Activated T-cell treated with anti-CD3 and anti-CD28 coated beads, Interleukin-2, amount 50 U/mL, for 72 hours (primary cell): ENCODE data around the gene ZC3H15. TPM values are rescaled to one million over a fixed set of nuclear protein-coding genes. Genes with fewer than 3 reads are reported as not detected.
"Not testable (repeated sequence)": the region's sequence is repeated elsewhere in the genome, so short reads cannot be mapped to it uniquely, and the experiment has no call there.

ENCODE experiments used
- ATAC-seq, 2 donors: fragments of 150-1000 bp; cut with Tn5 transposase; replicated peaks in 1 of 2; 2 replicates each; pipeline ENCODE4 v1.10.0; 2021; ENCODE audit warnings: moderate library complexity in 2 of 2, mild to moderate bottlenecking in 1 of 2
- DNase-seq, 2 donors: peaks; one replicate each; pipeline ENCODE4 v3.0.0; 2021 to 2022; ENCODE audit warnings: mixed read lengths in 1 of 2
- H3K27ac Mint-ChIP-seq: one replicate; pipeline ENCODE4 v1.8.0; 2022; ENCODE audit warnings: mild to moderate bottlenecking, moderate library complexity, mixed read lengths
- H3K27me3 Mint-ChIP-seq: one replicate; pipeline ENCODE4 v1.8.0; 2022; ENCODE audit warnings: low read depth, mixed read lengths
- H3K36me3 Mint-ChIP-seq, 2 donors: one replicate each; pipeline ENCODE4 v1.8.0; 2022; ENCODE audit warnings: mixed read lengths in 2 of 2, mild to moderate bottlenecking in 1 of 2; ENCODE audit not compliant: insufficient read depth in 2 of 2
- H3K4me1 Mint-ChIP-seq: one replicate; pipeline ENCODE4 v1.8.0; 2022; ENCODE audit warnings: low read depth, mixed read lengths
- H3K4me3 Mint-ChIP-seq, 2 donors: one replicate each; pipeline ENCODE4 v1.8.0; 2022; ENCODE audit warnings: mild to moderate bottlenecking in 2 of 2, mixed read lengths in 2 of 2, moderate library complexity in 2 of 2
- H3K9me3 Mint-ChIP-seq, 2 donors: one replicate each; pipeline ENCODE4 v1.8.0; 2022; ENCODE audit warnings: mixed read lengths in 2 of 2
- total RNA-seq, 2 donors: library from RNA; stranded (reverse); gene quantifications; one replicate each; pipeline ENCODE4 v1.2.3, GENCODE V29; 2022

The ZC3H15 gene
- total RNA-seq, result 10 to 100 TPM; 71.8 to 76.0 TPM

GRCh38 chr2:186485871-186486650, at the start of gene ZC3H15:
ZC3H15 (plus strand) TSS chr2:186486260; CDS start chr2:186486383, 123 bp downstream.
- peak within 1 kb of the TSS; percentile 93 for H3K27ac Mint-ChIP-seq
- peak within 1 kb of the TSS; percentile 97 for H3K4me3 Mint-ChIP-seq
- ATAC-seq (peak; percentile 92 to 93), DNase-seq (peak; percentile 96 to 97)
- H3K9me3 Mint-ChIP-seq, result no peaks in the 10 kb centered on the region
- no peaks in the 10 kb centered on the region for H3K27me3 Mint-ChIP-seq
- H3K36me3 Mint-ChIP-seq, result peaks cover 2 to 8% of the 10 kb centered on the region in 2 donors
- H3K4me1 Mint-ChIP-seq, result peaks cover 64% of the 10 kb centered on the region

GRCh38 chr2:186437719-186438118, 48.3 kb upstream of the ZC3H15 start:
- Mint-ChIP-seq H3K36me3 (peaks cover 2 to 6% of the 10 kb centered on the region in 2 donors), H3K4me1 (no peaks in the 10 kb centered on the region), H3K27me3 (no peaks in the 10 kb centered on the region), H3K27ac (no peak overlapping the region), H3K4me3 (no peak overlapping the region), H3K9me3 (peaks cover 0 to 2% of the 10 kb centered on the region in 2 donors)
- no peak for ATAC-seq
- no peak for DNase-seq

GRCh38 chr2:186439673-186440095, 46.4 kb upstream of the ZC3H15 start:
- H3K27ac Mint-ChIP-seq, result not testable (repeated sequence)

DNA sequence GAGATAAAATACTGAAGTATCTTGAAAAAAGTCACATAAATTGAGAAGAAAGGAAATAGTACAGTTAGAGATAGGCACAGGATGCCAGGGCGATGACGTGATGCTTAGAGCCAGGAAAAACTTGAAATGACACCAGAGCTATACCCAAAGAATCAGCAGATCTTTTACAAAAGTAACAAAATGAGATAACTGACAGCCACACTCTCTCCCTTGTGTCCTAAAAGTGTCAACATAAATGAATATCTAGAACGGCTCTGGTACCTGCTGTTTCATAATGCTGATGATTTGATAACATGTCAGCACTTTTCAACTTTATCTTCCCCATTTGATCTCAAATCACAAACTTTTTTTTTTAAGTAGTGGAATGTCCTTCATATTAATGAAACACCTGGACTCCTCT, 45.6 kb upstream of the ZC3H15 start:
- no peak for DNase-seq
- Mint-ChIP-seq H3K4me3 (no peak overlapping the region), H3K27me3 (no peaks in the 10 kb centered on the region), H3K36me3 (peaks cover 2 to 3% of the 10 kb centered on the region in 2 donors), H3K27ac (no peak overlapping the region), H3K9me3 (peaks cover 0 to 2% of the 10 kb centered on the region in 2 donors), H3K4me1 (no peaks in the 10 kb centered on the region)
- no peak for ATAC-seq

More at GRCh38 chr2:186439673-186440095, 46.4 kb upstream of the ZC3H15 start:
- ATAC-seq, H3K36me3 Mint-ChIP-seq, H3K4me1 Mint-ChIP-seq, H3K27me3 Mint-ChIP-seq, DNase-seq, H3K4me3 Mint-ChIP-seq, H3K9me3 Mint-ChIP-seq: not testable (repeated sequence)

DNA sequence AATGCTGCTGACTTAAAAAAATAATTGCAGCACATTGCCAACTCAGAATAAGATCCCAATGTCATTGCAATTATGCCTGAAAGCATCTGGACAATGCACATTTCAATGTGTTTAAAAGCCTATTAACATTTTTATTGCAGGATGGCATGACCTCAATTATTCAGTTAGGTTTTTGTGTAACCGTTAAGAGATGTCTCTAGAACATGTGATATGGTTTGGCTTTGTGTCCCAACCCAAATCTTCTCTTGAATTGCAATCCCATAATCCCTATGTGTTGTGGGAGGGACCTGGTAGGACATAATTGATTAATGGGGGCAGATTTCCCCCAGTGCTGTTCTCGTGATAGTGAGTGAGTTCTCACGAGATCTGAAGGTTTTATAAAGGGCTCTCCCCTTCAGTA, 43.2 kb upstream of the ZC3H15 start:
- peaks cover 0 to 2% of the 10 kb centered on the region in 2 donors for H3K9me3 Mint-ChIP-seq
- H3K4me1 Mint-ChIP-seq, result no peaks in the 10 kb centered on the region
- no peak for DNase-seq
- no peak for ATAC-seq
- no peak overlapping the region for H3K4me3 Mint-ChIP-seq
- no peaks in the 10 kb centered on the region for H3K27me3 Mint-ChIP-seq
- H3K27ac Mint-ChIP-seq, result no peak overlapping the region
- peaks cover 2 to 3% of the 10 kb centered on the region in 2 donors for H3K36me3 Mint-ChIP-seq

- H3K27ac Mint-ChIP-seq, result no peak overlapping the region
- H3K9me3 Mint-ChIP-seq, result peaks cover 0 to 1% of the 10 kb centered on the region in 2 donors
- DNase-seq (no peak), ATAC-seq (no peak)
- no peak overlapping the region for H3K4me3 Mint-ChIP-seq
- H3K36me3 Mint-ChIP-seq, result peaks cover under 1 to 3% of the 10 kb centered on the region in 2 donors
- H3K27me3 Mint-ChIP-seq, result no peaks in the 10 kb centered on the region
- H3K4me1 Mint-ChIP-seq, result no peaks in the 10 kb centered on the region
Observed at GRCh38 chr2:186443851-186444250, 42.2 kb upstream of the ZC3H15 start.

- no peaks in the 10 kb centered on the region for H3K27me3 Mint-ChIP-seq
- H3K9me3 Mint-ChIP-seq, result no peaks in the 10 kb centered on the region
- no peak for ATAC-seq
- H3K4me1 Mint-ChIP-seq, result no peaks in the 10 kb centered on the region
- no peak overlapping the region for H3K27ac Mint-ChIP-seq
- no peak for DNase-seq
- no peak overlapping the region for H3K4me3 Mint-ChIP-seq
- no peaks in the 10 kb centered on the region for H3K36me3 Mint-ChIP-seq
Observed at GRCh38 chr2:186445506-186445905, 40.6 kb upstream of the ZC3H15 start.

DNA sequence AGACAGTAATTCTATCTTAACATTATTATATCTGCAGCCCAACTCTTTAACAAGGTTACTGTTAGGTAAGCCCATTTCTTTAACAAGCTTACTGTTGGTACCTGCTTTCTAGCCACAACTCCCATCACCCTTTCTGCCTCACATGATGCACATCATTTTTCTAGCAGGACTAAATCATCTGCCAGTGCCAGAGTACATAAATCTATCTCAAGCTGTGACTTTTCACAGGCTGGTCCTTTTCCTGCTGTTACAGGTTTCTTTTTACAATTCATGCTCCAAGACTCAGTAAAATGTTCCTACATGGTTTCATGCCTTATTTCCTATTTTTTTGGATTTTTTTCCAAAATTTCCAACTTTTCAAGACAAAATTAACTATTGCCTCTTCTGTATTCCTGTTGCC, 30.4 kb upstream of the ZC3H15 start:
- no peaks in the 10 kb centered on the region for H3K4me1 Mint-ChIP-seq
- H3K27ac Mint-ChIP-seq, result no peak overlapping the region
- H3K36me3 Mint-ChIP-seq, result no peaks in the 10 kb centered on the region
- DNase-seq (no peak), ATAC-seq (no peak)
- no peak overlapping the region for H3K4me3 Mint-ChIP-seq
- no peaks in the 10 kb centered on the region for H3K9me3 Mint-ChIP-seq
- H3K27me3 Mint-ChIP-seq, result no peaks in the 10 kb centered on the region

- Mint-ChIP-seq H3K27ac (no peak overlapping the region), H3K36me3 (no peaks in the 10 kb centered on the region), H3K4me1 (no peaks in the 10 kb centered on the region), H3K4me3 (no peak overlapping the region), H3K9me3 (no peaks in the 10 kb centered on the region), H3K27me3 (no peaks in the 10 kb centered on the region)
- no peak for DNase-seq
- ATAC-seq, result no peak
Observed at GRCh38 chr2:186456941-186457340, 29.1 kb upstream of the ZC3H15 start.

DNA sequence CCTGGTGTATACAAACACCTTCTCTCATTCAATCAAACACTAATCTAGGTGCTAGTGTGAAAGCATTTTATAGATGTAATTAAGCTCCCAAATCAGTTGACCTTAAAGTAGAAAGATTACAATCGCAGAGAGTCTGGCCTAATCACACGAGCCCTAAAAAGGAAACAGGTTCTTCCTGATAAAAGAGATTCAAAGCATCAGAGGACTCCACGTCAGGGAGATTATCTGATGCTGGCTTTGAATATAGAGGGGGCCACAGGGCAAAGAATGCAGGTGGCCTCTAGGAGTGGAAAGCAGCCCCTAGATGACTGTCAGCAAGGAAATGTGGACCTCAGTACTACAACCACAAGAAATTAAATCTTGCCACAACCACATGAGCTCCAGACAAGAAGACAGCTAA, 28.2 kb upstream of the ZC3H15 start:
- peaks cover 2% of the 10 kb centered on the region for H3K4me1 Mint-ChIP-seq
- no peak overlapping the region for H3K27ac Mint-ChIP-seq
- no peak overlapping the region for H3K4me3 Mint-ChIP-seq
- DNase-seq (no peak), ATAC-seq (no peak)
- H3K9me3 Mint-ChIP-seq, result no peaks in the 10 kb centered on the region
- H3K27me3 Mint-ChIP-seq, result no peaks in the 10 kb centered on the region
- no peaks in the 10 kb centered on the region for H3K36me3 Mint-ChIP-seq

- ATAC-seq (no peak), DNase-seq (no peak)
- Mint-ChIP-seq H3K27ac (no peak overlapping the region), H3K4me3 (no peak overlapping the region), H3K27me3 (no peaks in the 10 kb centered on the region), H3K4me1 (peaks cover 8% of the 10 kb centered on the region), H3K9me3 (no peaks in the 10 kb centered on the region), H3K36me3 (no peaks in the 10 kb centered on the region)
Observed at GRCh38 chr2:186459009-186459408, 27.1 kb upstream of the ZC3H15 start.

DNA sequence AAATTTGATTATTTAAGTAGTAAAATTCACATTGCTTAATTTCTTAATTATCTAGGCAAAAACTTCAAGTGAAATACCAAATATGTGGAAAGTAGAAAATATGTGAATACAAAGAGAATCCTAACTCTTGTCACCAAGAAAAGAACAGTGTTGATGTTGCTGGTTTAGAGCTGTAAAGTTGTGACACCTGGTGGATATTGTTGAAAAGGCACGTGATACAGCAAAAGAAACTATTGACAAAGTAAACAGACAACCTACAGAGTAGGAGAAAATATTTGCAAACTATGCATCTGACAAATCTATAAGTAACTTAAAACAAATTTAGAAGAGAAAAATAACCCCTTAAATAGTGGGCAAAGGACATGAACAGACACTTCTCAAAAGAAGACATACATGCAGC, 25.6 kb upstream of the ZC3H15 start:
- no peak for ATAC-seq
- peaks cover 8% of the 10 kb centered on the region for H3K4me1 Mint-ChIP-seq
- no peak overlapping the region for H3K27ac Mint-ChIP-seq
- no peak overlapping the region for H3K4me3 Mint-ChIP-seq
- no peaks in the 10 kb centered on the region for H3K9me3 Mint-ChIP-seq
- H3K27me3 Mint-ChIP-seq, result no peaks in the 10 kb centered on the region
- no peaks in the 10 kb centered on the region for H3K36me3 Mint-ChIP-seq
- no peak for DNase-seq

DNA sequence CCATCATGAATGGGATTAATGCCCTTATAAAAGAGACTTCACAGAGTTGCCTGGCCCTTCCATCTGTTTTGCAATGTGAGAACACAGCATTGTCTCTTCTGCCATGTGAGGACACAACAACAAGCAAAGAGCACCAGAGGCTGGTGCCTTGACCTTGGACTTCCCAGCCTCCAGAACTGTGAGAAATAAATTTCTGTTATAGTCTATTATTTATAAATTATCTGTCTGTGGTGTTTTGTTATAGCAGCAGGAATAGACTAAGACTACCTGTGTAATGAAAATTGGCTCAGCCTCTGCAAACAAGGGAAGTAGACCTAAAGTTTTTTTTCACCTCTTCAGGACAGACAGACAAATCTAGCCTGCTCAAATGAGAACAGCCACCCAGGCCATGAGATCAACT, 19.3 kb upstream of the ZC3H15 start:
- DNase-seq (no peak), ATAC-seq (no peak)
- H3K27ac Mint-ChIP-seq, result no peak overlapping the region
- no peaks in the 10 kb centered on the region for H3K27me3 Mint-ChIP-seq
- H3K4me3 Mint-ChIP-seq, result no peak overlapping the region
- H3K36me3 Mint-ChIP-seq, result peaks cover 3 to 7% of the 10 kb centered on the region in 2 donors
- peaks cover 0 to 6% of the 10 kb centered on the region in 2 donors for H3K9me3 Mint-ChIP-seq
- H3K4me1 Mint-ChIP-seq, result peaks cover 8% of the 10 kb centered on the region

DNA sequence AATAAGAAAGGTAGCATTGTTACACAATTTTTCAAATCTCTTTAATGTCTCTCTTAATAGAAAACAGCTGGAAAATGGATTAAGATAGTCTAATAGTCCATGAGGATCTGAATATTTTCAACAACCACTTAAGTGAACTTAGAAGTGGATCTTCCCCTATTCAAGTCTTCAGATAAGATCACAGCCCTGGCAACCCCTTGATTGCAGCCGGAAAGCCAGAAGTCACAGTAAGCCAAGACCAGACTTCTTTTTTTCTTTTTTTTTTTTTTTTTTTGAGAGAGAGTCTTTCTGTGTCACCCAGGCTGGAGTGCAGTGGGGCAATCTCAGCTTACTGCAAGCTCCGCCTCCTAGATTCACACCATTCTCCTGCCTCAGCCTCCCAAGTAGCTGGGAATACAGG, 18.6 kb upstream of the ZC3H15 start:
- Mint-ChIP-seq H3K27me3 (no peaks in the 10 kb centered on the region), H3K36me3 (peaks cover 3 to 9% of the 10 kb centered on the region in 2 donors), H3K27ac (no peak overlapping the region), H3K9me3 (peaks cover 0 to 6% of the 10 kb centered on the region in 2 donors), H3K4me3 (no peak overlapping the region), H3K4me1 (peaks cover 8% of the 10 kb centered on the region)
- DNase-seq, result no peak
- ATAC-seq, result no peak
